Neuronal stem cell (in vitro differentiated cells): ENCODE measurements around the gene TMEM132D.

Source experiments
- DNase-seq: peaks from one replicate; pipeline ENCODE4 v3.0.0-alpha.2; 2013; ENCODE audit warnings: low spot score
- H2AFZ ChIP-seq: one replicate; pipeline ENCODE4 v1.6.1; 2013; ENCODE audit warnings: mild to moderate bottlenecking, low read length, inconsistent platforms
- H2AK5ac ChIP-seq: 2 replicates; pipeline ENCODE4 v1.6.1; 2013; ENCODE audit warnings: low read depth, mild to moderate bottlenecking, inconsistent platforms, low read length, moderate library complexity, mixed read lengths
- H2BK120ac ChIP-seq: 2 replicates; pipeline ENCODE4 v1.6.1; 2013; ENCODE audit warnings: low read depth, mild to moderate bottlenecking, inconsistent platforms, low read length, moderate library complexity, mixed read lengths
- H2BK12ac ChIP-seq: one replicate; pipeline ENCODE4 v1.6.1; 2013; ENCODE audit warnings: low read length, inconsistent platforms
- H2BK15ac ChIP-seq: 2 replicates; pipeline ENCODE4 v1.6.1; 2013; ENCODE audit warnings: mild to moderate bottlenecking, low read length, inconsistent platforms, mixed read lengths
- H2BK5ac ChIP-seq: one replicate; pipeline ENCODE4 v1.6.1; 2013; ENCODE audit warnings: inconsistent platforms, mild to moderate bottlenecking, low read length, moderate library complexity
- H3K14ac ChIP-seq: one replicate; pipeline ENCODE4 v1.6.1; 2013; ENCODE audit warnings: low read length, inconsistent platforms
- H3K18ac ChIP-seq: 2 replicates; pipeline ENCODE4 v1.6.1; 2013; ENCODE audit warnings: low read length, inconsistent platforms
- H3K23ac ChIP-seq: 2 replicates; pipeline ENCODE4 v1.6.1; 2013; ENCODE audit warnings: low read depth, mild to moderate bottlenecking, mixed read lengths, low read length, inconsistent platforms; ENCODE audit not compliant: poor library complexity
- H3K27ac ChIP-seq: replicated peaks from 3 replicates; pipeline ENCODE4 v1.5.1; 2013; ENCODE audit warnings: low read length, inconsistent platforms
- H3K27me3 ChIP-seq, 3 experiments: 2 replicates each; pipeline ENCODE4 v1.6.1; 2013; ENCODE audit warnings: low read length in 3 of 3, mild to moderate bottlenecking in 2 of 3, inconsistent platforms in 1 of 3, low read depth in 1 of 3, mixed read lengths in 1 of 3, moderate library complexity in 1 of 3; ENCODE audit not compliant: control insufficient read depth in 3 of 3, insufficient read depth in 3 of 3
- H3K36me3 ChIP-seq, 2 donors: replicated peaks in 1 of 2; 2 replicates each; pipeline ENCODE4 v1.6.1; 2013; ENCODE audit warnings: low read length in 2 of 2; ENCODE audit not compliant: control insufficient read depth in 2 of 2, insufficient read depth in 2 of 2
- H3K4ac ChIP-seq: 2 replicates; pipeline ENCODE4 v1.6.1; 2013; ENCODE audit warnings: inconsistent platforms, mild to moderate bottlenecking, low read length, moderate library complexity
- H3K4me1 ChIP-seq, 2 donors: 1 replicate in 1 of 2; 2 replicates in 1 of 2; pipeline ENCODE4 v1.6.1; 2013; ENCODE audit warnings: low read length in 2 of 2, low read depth in 1 of 2; ENCODE audit not compliant: control insufficient read depth in 2 of 2, insufficient read depth in 1 of 2
- H3K4me2 ChIP-seq: one replicate; pipeline ENCODE4 v1.6.1; 2013; ENCODE audit warnings: mild to moderate bottlenecking, low read length, inconsistent platforms; ENCODE audit not compliant: insufficient read depth, poor library complexity, severe bottlenecking
- H3K4me3 ChIP-seq, 2 donors: 2 replicates each; pipeline ENCODE4 v1.5.1; 2013; ENCODE audit warnings: low read length in 2 of 2, mild to moderate bottlenecking in 2 of 2, inconsistent platforms in 1 of 2, moderate library complexity in 1 of 2
- H3K79me1 ChIP-seq: one replicate; pipeline ENCODE4 v1.6.1; 2013; ENCODE audit warnings: low read depth, mild to moderate bottlenecking, inconsistent platforms, low read length, moderate library complexity
- H3K9ac ChIP-seq: one replicate; pipeline ENCODE4 v1.6.1; 2013; ENCODE audit warnings: mild to moderate bottlenecking, low read depth, low read length, inconsistent platforms; ENCODE audit not compliant: poor library complexity
- H3K9me3 ChIP-seq, 2 donors: replicated peaks in 1 of 2; 2 replicates each; pipeline versions ENCODE3 to v1.6.1; 2013; ENCODE audit warnings: low read length in 2 of 2, mild to moderate bottlenecking in 2 of 2, inconsistent platforms in 1 of 2, low read depth in 1 of 2, mixed read lengths in 1 of 2, moderate library complexity in 1 of 2; ENCODE audit not compliant: control insufficient read depth in 2 of 2, insufficient read depth in 1 of 2
- H4K8ac ChIP-seq: one replicate; pipeline ENCODE4 v1.6.1; 2013; ENCODE audit warnings: low read depth, mild to moderate bottlenecking, inconsistent platforms, low read length, moderate library complexity
- H4K91ac ChIP-seq: one replicate; pipeline ENCODE4 v1.6.1; 2013; ENCODE audit warnings: low read length, low read depth, mild to moderate bottlenecking, inconsistent platforms; ENCODE audit not compliant: poor library complexity
- WGBS, 2 donors: extraction: QIAGEN DNeasy Blood & Tissue Kit; methylation state at CpG; one replicate each; pipeline ENCODE4 v1.1.7; 2013; ENCODE audit warnings: missing lambda C conversion rate in 2 of 2, mixed read lengths in 1 of 2; ENCODE audit not compliant: insufficient read length in 2 of 2, insufficient replicate concordance in 1 of 2; ENCODE audit errors: extremely low coverage in 2 of 2; 5-methylcytosine and 5-hydroxymethylcytosine counted together

Gene TMEM132D

GRCh38 chr12:129614221-129614885 is 289.5 kb downstream of the TMEM132D start:
- no peak overlapping the region for H3K27ac ChIP-seq

GRCh38 chr12:129613314-129613713 is 290.5 kb downstream of the TMEM132D start:
- DNase-seq, result no peak
- H2BK12ac ChIP-seq, result no peak overlapping the region
- no peak overlapping the region for H3K4ac ChIP-seq
- H2BK15ac ChIP-seq, result no peak overlapping the region
- H3K27ac ChIP-seq, result no peak overlapping the region
- H3K4me1 ChIP-seq, result peaks cover 6 to 9% of the 10 kb centered on the region in 2 donors
- no peak overlapping the region for H4K8ac ChIP-seq
- peaks cover 0 to 15% of the 10 kb centered on the region in 2 donors for H3K9me3 ChIP-seq
- no peaks in the 10 kb centered on the region for H3K27me3 ChIP-seq
- no peak overlapping the region for H2AK5ac ChIP-seq
- no peaks in the 10 kb centered on the region for H3K79me1 ChIP-seq
- no peak overlapping the region for H2AFZ ChIP-seq
- no peaks in the 10 kb centered on the region for H3K36me3 ChIP-seq
- no CpG with 5 or more reads among the region's 9 CpGs for WGBS, 2 donors
- H4K91ac ChIP-seq, result no peak overlapping the region
- H3K4me2 ChIP-seq, result no peak overlapping the region
- H2BK5ac ChIP-seq, result no peak overlapping the region
- no peak overlapping the region for H2BK120ac ChIP-seq
- H3K4me3 ChIP-seq, result no peak overlapping the region
- H3K9ac ChIP-seq, result no peak overlapping the region
- H3K18ac ChIP-seq, result no peak overlapping the region
- no peak overlapping the region for H3K23ac ChIP-seq
- H3K14ac ChIP-seq, result no peak overlapping the region

More at GRCh38 chr12:129614221-129614885, 289.5 kb downstream of the TMEM132D start:
- Histone ChIP-seq H3K4me1 (peaks cover 4 to 5% of the 10 kb centered on the region in 2 donors), H2BK12ac (no peak overlapping the region), H4K8ac (no peak overlapping the region), H2BK5ac (no peak overlapping the region), H3K9ac (no peak overlapping the region), H3K27me3 (no peaks in the 10 kb centered on the region), H3K14ac (no peak overlapping the region), H2AFZ (no peak overlapping the region), H3K23ac (no peak overlapping the region), H3K36me3 (no peaks in the 10 kb centered on the region), H2AK5ac (no peak overlapping the region), H3K9me3 (peaks cover 0 to 15% of the 10 kb centered on the region in 2 donors), H3K18ac (no peak overlapping the region), H4K91ac (no peak overlapping the region), H3K4me3 (no peak overlapping the region), H3K4me2 (no peak overlapping the region), H2BK15ac (no peak overlapping the region), H2BK120ac (no peak overlapping the region), H3K4ac (no peak overlapping the region), H3K79me1 (no peaks in the 10 kb centered on the region)
- DNase-seq, result no peak
- no CpG with 5 or more reads among the region's 9 CpGs for WGBS, 2 donors

- Histone ChIP-seq H3K4ac (no peak overlapping the region), H3K18ac (no peak overlapping the region), H2AK5ac (no peak overlapping the region), H3K9me3 (peaks cover 0 to 5% of the 10 kb centered on the region in 2 donors), H2BK12ac (no peak overlapping the region), H4K8ac (no peak overlapping the region), H4K91ac (no peak overlapping the region), H3K4me3 (no peak overlapping the region), H3K4me1 (peaks cover 18 to 31% of the 10 kb centered on the region in 2 donors), H2BK5ac (no peak overlapping the region), H3K79me1 (no peaks in the 10 kb centered on the region), H2AFZ (no peak overlapping the region), H3K14ac (no peak overlapping the region), H3K4me2 (no peak overlapping the region), H2BK15ac (no peak overlapping the region), H2BK120ac (no peak overlapping the region), H3K27me3 (no peaks in the 10 kb centered on the region), H3K36me3 (no peaks in the 10 kb centered on the region), H3K23ac (no peak overlapping the region), H3K9ac (no peak overlapping the region), H3K27ac (no peak overlapping the region)
- no CpG with 5 or more reads among the region's 5 CpGs for WGBS, 2 donors
- no peak for DNase-seq
Observed at GRCh38 chr12:129610601-129611120, 293.2 kb downstream of the TMEM132D start.

- no peak overlapping the region for H3K4me3 ChIP-seq
- no peak overlapping the region for H3K27ac ChIP-seq
- H3K4ac ChIP-seq, result no peak overlapping the region
- H3K9ac ChIP-seq, result no peak overlapping the region
- WGBS, 2 donors, result no CpG with 5 or more reads among the region's 5 CpGs
- H2BK12ac ChIP-seq, result no peak overlapping the region
- no peak for DNase-seq
- no peak overlapping the region for H4K91ac ChIP-seq
- peaks cover 0 to 8% of the 10 kb centered on the region in 2 donors for H3K9me3 ChIP-seq
- H3K14ac ChIP-seq, result no peak overlapping the region
- H4K8ac ChIP-seq, result no peak overlapping the region
- no peak overlapping the region for H2BK15ac ChIP-seq
- H3K79me1 ChIP-seq, result no peaks in the 10 kb centered on the region
- peak overlapping the region; percentile 32 for H2AFZ ChIP-seq
- no peak overlapping the region for H2BK5ac ChIP-seq
- peak overlapping the region; percentile 39 for H3K4me2 ChIP-seq
- no peaks in the 10 kb centered on the region for H3K36me3 ChIP-seq
- no peak overlapping the region for H2AK5ac ChIP-seq
- no peaks in the 10 kb centered on the region for H3K27me3 ChIP-seq
- H3K18ac ChIP-seq, result no peak overlapping the region
- H3K4me1 ChIP-seq, result peaks cover 18 to 32% of the 10 kb centered on the region in 2 donors
- no peak overlapping the region for H3K23ac ChIP-seq
- H2BK120ac ChIP-seq, result no peak overlapping the region
Observed at GRCh38 chr12:129607756-129608155, 296.1 kb downstream of the TMEM132D start.
